Left lung (tissue), 10 donors: ENCODE results near the gene NEK7. TPM values are rescaled to one million over a fixed set of nuclear protein-coding genes. Genes with fewer than 3 reads are reported as not detected.

ENCODE experiments used
- ATAC-seq: fragments of 200-7000 bp; cut with Tn5 transposase; one replicate; pipeline ENCODE4 v1.9.1; 2020; ENCODE audit warnings: moderate library complexity
- DNase-seq, 4 donors: peaks; one replicate each; pipeline ENCODE4 v3.0.0-alpha.2; 2013 to 2020
- H3K27ac ChIP-seq, 2 donors: fragments of 200-600 bp; sonication (generic) in 1 of 2; one replicate each; pipeline versions ENCODE4 v1.5.0 to v1.8.0; 2020 to 2021
- H3K27me3 ChIP-seq, 2 donors: fragments of 200-600 bp; sonication (generic) in 1 of 2; one replicate each; pipeline versions ENCODE4 v1.5.0 to v1.8.0; 2020 to 2021
- H3K36me3 ChIP-seq, 2 donors: fragments of 200-600 bp; sonication (generic) in 1 of 2; one replicate each; pipeline versions ENCODE4 v1.5.0 to v1.8.0; 2020 to 2021
- H3K4me1 ChIP-seq, 2 donors: fragments of 200-600 bp; one replicate each; pipeline ENCODE4 v1.8.0; 2021
- H3K4me3 ChIP-seq, 2 donors: fragments of 200-600 bp; sonication (generic) in 1 of 2; one replicate each; pipeline versions ENCODE4 v1.5.0 to v1.8.0; 2020 to 2021; ENCODE audit warnings: mild to moderate bottlenecking in 1 of 2
- H3K9me3 ChIP-seq, 2 donors: fragments of 200-600 bp; sonication (generic) in 1 of 2; one replicate each; pipeline versions ENCODE4 v1.5.0 to v1.8.0; 2020 to 2021
- CTCF ChIP-seq, 2 donors: fragments of 200-600 bp; sonication (generic) in 1 of 2; IDR thresholded peaks; one replicate each; pipeline versions ENCODE4 v1.5.0 to v1.8.0; 2021; ENCODE audit warnings: antibody characterized with exemption in 2 of 2
- intact Hi-C, 2 donors: fragments of 100-400 bp; cut with DNase I; formaldehyde crosslinking; loops; one replicate each; pipeline versions ENCODE4 v1.11.2 to v1.14.2; 2022
- polyA plus RNA-seq, 6 donors: library from polyadenylated mRNA; unstranded; fragments of 120-200 nt; gene quantifications; one replicate each; pipeline ENCODE4 v1.2.1, GENCODE V29; 2013; ENCODE audit not compliant: insufficient read length in 6 of 6
- total RNA-seq, 2 donors: library from RNA; stranded (reverse); fragmentation: NEBNext Ultra II Directional; extraction: Animal tissue kit (Norgen Biotek cat#: 25700); gene quantifications; one replicate each; pipeline ENCODE4 v1.2.1, GENCODE V29; 2021
- donor health status: DM: no; HTN: yes; CAD: no.
- donor health status: DM: no; HTN: no; CAD: no.

NEK7 gene
- total and polyA plus RNA-seq, 8 donors, result 66.9 to 102 (median 76.1) TPM

- ATAC-seq (peak; percentile 71), DNase-seq (peak; percentile 90 to 96 (median 94))
- no peaks in the 10 kb centered on the region for H3K9me3 ChIP-seq
- TF ChIP-seq CTCF (IDR thresholded peaks at IDR 0.05), result no peak
- H3K36me3 ChIP-seq, result no peaks in the 10 kb centered on the region
- peaks cover 9 to 36% of the 10 kb centered on the region in 2 donors for H3K4me1 ChIP-seq
- H3K27ac ChIP-seq, result peak overlapping the region; percentile 94 to 100
- H3K27me3 ChIP-seq, result no peaks in the 10 kb centered on the region
- intact Hi-C loops, result no loop called here
- H3K4me3 ChIP-seq, result peak overlapping the region; percentile 69 to 71
Observed at GRCh38 chr1:198157241-198157846, 546 bp downstream of the NEK7 start.

- DNase-seq (no peak), ATAC-seq (peak; percentile 1)
- intact Hi-C loops, result no loop called here
- no peak for TF ChIP-seq CTCF (IDR thresholded peaks at IDR 0.05)
- H3K27ac ChIP-seq, result peak overlapping the region; percentile 94 to 100
- peaks cover 9 to 41% of the 10 kb centered on the region in 2 donors for H3K4me1 ChIP-seq
- H3K36me3 ChIP-seq, result no peaks in the 10 kb centered on the region
- no peaks in the 10 kb centered on the region for H3K9me3 ChIP-seq
- no peaks in the 10 kb centered on the region for H3K27me3 ChIP-seq
- H3K4me3 ChIP-seq, result peak overlapping the region; percentile 69 to 71
Observed at GRCh38 chr1:198157847-198158725, 1.3 kb downstream of the NEK7 start.

GRCh38 chr1:198158735-198159589, 2.2 kb downstream of the NEK7 start:
- TF ChIP-seq CTCF (IDR thresholded peaks at IDR 0.05), result no peak
- Histone ChIP-seq H3K27ac (peak overlapping the region; percentile 94 to 100), H3K4me3 (peak overlapping the region; percentile 69 to 71), H3K36me3 (no peaks in the 10 kb centered on the region), H3K27me3 (no peaks in the 10 kb centered on the region), H3K9me3 (no peaks in the 10 kb centered on the region), H3K4me1 (peaks cover 9 to 43% of the 10 kb centered on the region in 2 donors)
- DNase-seq (peak; percentile 91 to 97 (median 94)), ATAC-seq (peak; percentile 85)
- intact Hi-C loops, result no loop called here

- DNase-seq (no peak), ATAC-seq (no peak)
- H3K4me3 ChIP-seq, result no peak overlapping the region
- intact Hi-C loops, result no loop called here
- H3K27me3 ChIP-seq, result no peaks in the 10 kb centered on the region
- H3K27ac ChIP-seq, result peak overlapping the region; percentile 94 to 100
- no peaks in the 10 kb centered on the region for H3K36me3 ChIP-seq
- no peak for TF ChIP-seq CTCF (IDR thresholded peaks at IDR 0.05)
- peaks cover 9 to 47% of the 10 kb centered on the region in 2 donors for H3K4me1 ChIP-seq
- H3K9me3 ChIP-seq, result no peaks in the 10 kb centered on the region
Observed at GRCh38 chr1:198160222-198160621, 3.4 kb downstream of the NEK7 start.
